ENCODE results near the gene TRPM3. TPM values are rescaled to one million over a fixed set of nuclear protein-coding genes. Genes with fewer than 3 reads are reported as not detected.

The TRPM3 gene
- total and polyA plus RNA-seq, 2 experiments from 2014 or later = 0.24 TPM; not detected in 1

DNA sequence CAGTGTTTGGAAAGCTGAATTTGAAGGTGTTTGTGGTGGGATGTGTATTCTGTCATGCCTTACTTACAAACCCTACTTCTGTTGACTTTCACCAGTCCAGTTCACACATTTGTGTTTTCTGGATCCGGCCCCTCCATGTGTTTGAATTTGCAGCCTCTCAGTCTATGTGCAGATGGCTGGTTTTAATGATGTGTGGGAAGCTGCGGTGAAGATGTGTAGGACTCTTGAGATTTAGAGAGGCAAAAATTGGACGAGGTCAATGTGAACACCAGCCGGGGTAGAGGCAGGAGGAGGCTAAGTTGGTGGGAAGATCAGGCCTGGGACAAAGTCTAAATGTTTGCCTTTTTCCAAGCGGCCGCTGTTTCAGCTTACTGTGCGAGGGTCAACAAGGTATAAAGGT lies 591.6 kb downstream of the TRPM3 start:
- no peaks in the 10 kb centered on the region for H3K4me1 ChIP-seq (ENCODE audit: low read depth)
- no peak overlapping the region for H3K27ac ChIP-seq
- TF ChIP-seq, protein P1, sequence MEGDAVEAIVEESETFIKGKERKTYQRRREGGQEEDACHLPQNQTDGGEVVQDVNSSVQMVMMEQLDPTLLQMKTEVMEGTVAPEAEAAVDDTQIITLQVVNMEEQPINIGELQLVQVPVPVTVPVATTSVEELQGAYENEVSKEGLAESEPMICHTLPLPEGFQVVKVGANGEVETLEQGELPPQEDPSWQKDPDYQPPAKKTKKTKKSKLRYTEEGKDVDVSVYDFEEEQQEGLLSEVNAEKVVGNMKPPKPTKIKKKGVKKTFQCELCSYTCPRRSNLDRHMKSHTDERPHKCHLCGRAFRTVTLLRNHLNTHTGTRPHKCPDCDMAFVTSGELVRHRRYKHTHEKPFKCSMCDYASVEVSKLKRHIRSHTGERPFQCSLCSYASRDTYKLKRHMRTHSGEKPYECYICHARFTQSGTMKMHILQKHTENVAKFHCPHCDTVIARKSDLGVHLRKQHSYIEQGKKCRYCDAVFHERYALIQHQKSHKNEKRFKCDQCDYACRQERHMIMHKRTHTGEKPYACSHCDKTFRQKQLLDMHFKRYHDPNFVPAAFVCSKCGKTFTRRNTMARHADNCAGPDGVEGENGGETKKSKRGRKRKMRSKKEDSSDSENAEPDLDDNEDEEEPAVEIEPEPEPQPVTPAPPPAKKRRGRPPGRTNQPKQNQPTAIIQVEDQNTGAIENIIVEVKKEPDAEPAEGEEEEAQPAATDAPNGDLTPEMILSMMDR (IDR thresholded peaks at IDR 0.05; ENCODE audit: low read depth, low read length) = no peak
- no peaks in the 10 kb centered on the region for H3K36me3 ChIP-seq
- no peak for DNase-seq (ENCODE audit: low read depth in 1 of 2, low spot score in 1 of 2)
- H3K4me3 ChIP-seq = no peak overlapping the region
- no peaks in the 10 kb centered on the region for H3K27me3 ChIP-seq
- no peaks in the 10 kb centered on the region for H3K9me3 ChIP-seq (ENCODE audit: low read depth)

DNA sequence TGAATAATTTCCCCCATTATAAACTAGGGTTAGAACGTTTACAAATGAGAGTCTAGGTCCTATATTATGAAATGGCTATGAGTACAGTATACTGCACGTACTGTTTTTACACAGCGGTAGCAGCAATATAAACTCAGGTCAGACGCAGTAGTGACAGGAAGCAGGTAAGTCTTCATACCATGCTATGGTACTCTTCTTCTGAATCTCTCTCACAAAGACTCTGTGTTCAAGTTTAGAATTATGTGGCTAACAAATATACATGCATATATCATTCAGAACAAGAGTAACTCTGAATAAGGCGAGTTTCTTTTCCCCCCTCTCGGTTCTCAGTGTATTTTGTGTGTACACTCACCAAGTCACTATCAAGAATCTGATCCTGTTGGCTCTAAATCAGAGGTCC lies 592.0 kb downstream of the TRPM3 start:
- H3K4me3 ChIP-seq = no peak overlapping the region
- TF ChIP-seq, protein P1 (IDR thresholded peaks at IDR 0.05; ENCODE audit: low read depth, low read length) = no peak

GRCh38 chr9:70526902-70527301 lies 594.5 kb downstream of the TRPM3 start:
- H3K4me3 ChIP-seq = no peak overlapping the region
- H3K36me3 ChIP-seq = no peaks in the 10 kb centered on the region
- no peaks in the 10 kb centered on the region for H3K27me3 ChIP-seq
- H3K9me3 ChIP-seq (ENCODE audit: low read depth) = no peaks in the 10 kb centered on the region
- no peaks in the 10 kb centered on the region for H3K4me1 ChIP-seq (ENCODE audit: low read depth)
- TF ChIP-seq, protein P1 (IDR thresholded peaks at IDR 0.05; ENCODE audit: low read depth, low read length) = no peak
- no peak overlapping the region for H3K27ac ChIP-seq
- no peak for DNase-seq (ENCODE audit: low read depth in 1 of 2, low spot score in 1 of 2)

More for the DNA sequence above, 592.0 kb downstream of the TRPM3 start:
- no peaks in the 10 kb centered on the region for H3K36me3 ChIP-seq
- H3K9me3 ChIP-seq (ENCODE audit: low read depth) = no peaks in the 10 kb centered on the region
- H3K4me1 ChIP-seq (ENCODE audit: low read depth) = no peaks in the 10 kb centered on the region
- no peak for DNase-seq (ENCODE audit: low read depth in 1 of 2, low spot score in 1 of 2)
- H3K27ac ChIP-seq = no peak overlapping the region
- no peaks in the 10 kb centered on the region for H3K27me3 ChIP-seq

DNA sequence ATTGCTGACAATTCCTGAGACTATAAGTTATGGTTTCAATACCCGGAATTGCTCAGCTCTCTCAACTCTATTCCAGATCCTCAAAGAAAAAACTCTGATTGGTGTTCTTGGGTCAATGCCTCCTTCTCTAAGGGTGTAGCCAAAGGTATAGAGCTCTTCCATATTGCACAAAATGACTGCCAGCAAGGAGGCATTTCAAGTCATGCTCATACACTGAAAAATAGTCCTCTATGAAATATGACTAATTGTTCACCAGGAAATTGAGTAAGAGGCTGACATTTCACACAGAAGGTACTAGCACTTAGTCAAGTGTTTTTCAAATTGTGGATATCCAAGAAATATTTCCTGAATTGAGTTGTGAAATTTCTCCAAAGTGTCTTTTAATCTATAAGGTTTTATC lies 595.9 kb downstream of the TRPM3 start:
- no peak overlapping the region for H3K4me3 ChIP-seq
- H3K27ac ChIP-seq = no peak overlapping the region
- TF ChIP-seq, protein P1 (IDR thresholded peaks at IDR 0.05; ENCODE audit: low read depth, low read length) = no peak
- no peaks in the 10 kb centered on the region for H3K9me3 ChIP-seq (ENCODE audit: low read depth)
- H3K27me3 ChIP-seq = no peaks in the 10 kb centered on the region
- no peaks in the 10 kb centered on the region for H3K4me1 ChIP-seq (ENCODE audit: low read depth)
- peak in 1 of 2 donors; percentile 85 for DNase-seq (ENCODE audit: low read depth in 1 of 2, low spot score in 1 of 2)
- H3K36me3 ChIP-seq = no peaks in the 10 kb centered on the region

DNA sequence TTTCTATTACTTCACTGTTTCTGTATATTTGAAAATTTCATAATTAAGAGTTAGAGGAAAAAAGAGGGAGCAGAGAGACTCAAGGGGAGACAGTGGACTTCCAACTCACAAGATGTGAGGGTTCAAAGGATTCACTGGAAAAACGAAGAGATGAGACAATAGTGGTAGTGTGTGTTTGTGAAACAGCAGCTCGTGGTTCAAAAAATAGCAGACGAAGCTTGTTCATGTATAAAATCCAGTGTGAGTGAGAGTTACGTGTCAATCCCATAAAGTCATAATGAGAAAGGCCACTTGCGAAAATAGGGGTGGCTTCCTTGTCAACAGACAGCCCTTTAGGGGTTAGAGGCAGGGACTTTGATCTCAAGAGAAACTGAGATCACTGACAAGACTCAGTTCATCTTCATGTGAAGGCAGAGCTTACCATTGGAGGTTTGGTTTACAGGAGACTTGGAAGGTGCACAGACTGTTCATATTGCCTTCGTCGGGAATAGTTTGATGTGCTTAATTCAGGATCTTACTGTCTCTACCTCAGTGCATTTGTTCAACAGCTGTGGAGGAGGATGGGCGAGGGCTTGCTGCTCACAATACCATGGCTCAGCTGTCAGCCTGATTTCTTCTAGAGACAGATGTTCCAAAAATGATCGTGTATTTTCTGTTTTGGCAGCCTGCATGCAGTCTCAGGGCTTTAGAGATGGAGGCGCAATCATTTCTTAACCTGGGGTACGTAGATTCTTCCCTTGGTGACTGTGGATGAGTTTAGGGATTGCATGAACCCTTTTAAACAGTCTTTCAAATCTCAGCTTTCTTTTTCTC lies 601.3 kb downstream of the TRPM3 start:
- H3K36me3 ChIP-seq = no peaks in the 10 kb centered on the region
- DNase-seq (ENCODE audit: low read depth in 1 of 2, low spot score in 1 of 2) = no peak
- no peak overlapping the region for H3K27ac ChIP-seq
- TF ChIP-seq, protein P1 (IDR thresholded peaks at IDR 0.05; ENCODE audit: low read depth, low read length) = no peak
- no peaks in the 10 kb centered on the region for H3K4me1 ChIP-seq (ENCODE audit: low read depth)
- H3K27me3 ChIP-seq = no peaks in the 10 kb centered on the region
- H3K4me3 ChIP-seq = no peak overlapping the region
- H3K9me3 ChIP-seq (ENCODE audit: low read depth) = no peaks in the 10 kb centered on the region
